ENCODE data around the gene E2F2. TPM values are rescaled to one million over a fixed set of nuclear protein-coding genes. Genes with fewer than 3 reads are reported as not detected.

Gene E2F2
- total RNA-seq, 1 experiment from 2014 or later = 8.1 TPM

- intact Hi-C loops (cut with micrococcal nuclease; ENCODE audit: unreplicated experiment) = no loop called here
- Mint-ChIP-seq H3K4me3 (ENCODE audit: low read depth, unreplicated experiment) (no peak overlapping the region), H3K4me1 (ENCODE audit: low read depth, unreplicated experiment) (no peaks in the 10 kb centered on the region), H3K9me3 (ENCODE audit: low read depth, unreplicated experiment) (peaks cover 2% of the 10 kb centered on the region), H3K27me3 (ENCODE audit: unreplicated experiment) (peaks cover 36% of the 10 kb centered on the region), H3K36me3 (ENCODE audit: insufficient read depth, unreplicated experiment) (no peaks in the 10 kb centered on the region), H3K27ac (ENCODE audit: unreplicated experiment) (no peak overlapping the region)
- CTCF ChIA-PET = no interaction called here
- no TSS peak for BruUV-seq (replicated peaks)
- no peak for TF ChIP-seq CTCF (IDR thresholded peaks at IDR 0.05; ENCODE audit: unreplicated experiment)
- no peak for DNase-seq
Observed at GRCh38 chr1:23460519-23460918, 70.5 kb downstream of the E2F2 start.

- DNase-seq = no peak
- no TSS peak for BruUV-seq (replicated peaks)
- peaks cover 2% of the 10 kb centered on the region for H3K9me3 Mint-ChIP-seq (ENCODE audit: low read depth, unreplicated experiment)
- no peak for TF ChIP-seq CTCF (IDR thresholded peaks at IDR 0.05; ENCODE audit: unreplicated experiment)
- no peaks in the 10 kb centered on the region for H3K36me3 Mint-ChIP-seq (ENCODE audit: insufficient read depth, unreplicated experiment)
- H3K4me3 Mint-ChIP-seq (ENCODE audit: low read depth, unreplicated experiment) = no peak overlapping the region
- no peak overlapping the region for H3K27ac Mint-ChIP-seq (ENCODE audit: unreplicated experiment)
- CTCF ChIA-PET = no interaction called here
- intact Hi-C loops (cut with micrococcal nuclease; ENCODE audit: unreplicated experiment) = no loop called here
- peaks cover 46% of the 10 kb centered on the region for H3K27me3 Mint-ChIP-seq (ENCODE audit: unreplicated experiment)
- H3K4me1 Mint-ChIP-seq (ENCODE audit: low read depth, unreplicated experiment) = no peaks in the 10 kb centered on the region
Observed at GRCh38 chr1:23459338-23459757, 71.7 kb downstream of the E2F2 start.

Other genes with a start within 250 kb of the E2F2 start
- 126 TPM in 2 replicates for gene HNRNPR, start 186.9 kb downstream of the E2F2 start, total RNA-seq (2022)
- 5.8 and 6.1 TPM in 2 replicates for gene ZNF436, start 161.4 kb downstream of the E2F2 start, total RNA-seq (2022)
- gene TCEA3, start 106.5 kb downstream of the E2F2 start, total RNA-seq (2022) = 1.5 and 2.7 TPM in 2 replicates
- gene ASAP3, start 47.1 kb downstream of the E2F2 start, total RNA-seq (2022) = 2.9 and 3.5 TPM in 2 replicates
- 25.2 and 30.2 TPM in 2 replicates for gene ID3, start 28.3 kb upstream of the E2F2 start, total RNA-seq (2022)
- gene RPL11, start 160.6 kb upstream of the E2F2 start, total RNA-seq (2022) = 588 and 622 TPM in 2 replicates
- 32.4 and 36.5 TPM in 2 replicates for gene ELOA, start 212.2 kb upstream of the E2F2 start, total RNA-seq (2022)
- gene PITHD1, start 247.2 kb upstream of the E2F2 start, total RNA-seq (2022) = 30.6 and 33.0 TPM in 2 replicates